ENCODE results near the gene YKT6. TPM values are rescaled to one million over a fixed set of nuclear protein-coding genes. Genes with fewer than 3 reads are reported as not detected.

The YKT6 gene
- polyA plus RNA-seq, 3 donors = 75.6 to 80.0 (median 77.7) TPM

DNA sequence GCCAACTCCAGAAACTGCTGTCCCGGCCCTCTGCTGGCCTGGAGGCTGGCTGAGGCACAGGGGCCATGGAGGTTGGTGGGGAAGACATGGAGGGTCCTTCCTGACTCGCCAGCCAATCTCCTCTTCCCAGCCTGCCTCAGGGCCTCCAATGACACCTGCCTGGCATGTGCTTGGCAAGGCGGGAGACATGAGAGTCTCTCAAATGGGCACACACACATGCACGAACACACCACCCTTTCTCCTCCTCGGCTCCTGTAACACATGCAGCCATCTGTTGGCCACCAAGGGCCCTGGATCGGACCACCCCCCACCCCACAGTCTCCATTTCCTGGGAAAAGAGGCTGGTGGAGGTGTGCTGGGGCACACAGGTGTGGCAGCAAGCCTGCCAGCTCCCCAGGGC lies 56.4 kb downstream of the YKT6 start:
- DNase-seq = no peak

- DNase-seq = peak; percentile 65
Observed at GRCh38 chr7:44257618-44258422, 57.0 kb downstream of the YKT6 start.

DNA sequence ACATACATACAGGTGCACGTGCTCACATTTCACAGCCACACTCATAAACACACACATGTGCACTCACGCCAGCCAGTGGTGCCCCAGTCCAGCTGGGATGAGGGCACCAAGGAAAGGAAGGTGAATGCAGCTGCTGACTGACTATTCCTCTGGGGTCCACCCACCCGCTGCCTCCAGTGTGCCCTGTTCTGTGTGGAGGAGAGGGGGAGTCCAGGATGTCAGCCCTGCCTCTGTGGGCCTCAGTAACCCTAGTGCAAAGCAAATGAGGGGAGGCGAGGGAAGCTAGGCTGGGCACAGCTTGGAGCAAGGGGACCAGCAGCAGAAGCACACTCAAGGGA lies 57.6 kb downstream of the YKT6 start:
- DNase-seq = no peak

DNA sequence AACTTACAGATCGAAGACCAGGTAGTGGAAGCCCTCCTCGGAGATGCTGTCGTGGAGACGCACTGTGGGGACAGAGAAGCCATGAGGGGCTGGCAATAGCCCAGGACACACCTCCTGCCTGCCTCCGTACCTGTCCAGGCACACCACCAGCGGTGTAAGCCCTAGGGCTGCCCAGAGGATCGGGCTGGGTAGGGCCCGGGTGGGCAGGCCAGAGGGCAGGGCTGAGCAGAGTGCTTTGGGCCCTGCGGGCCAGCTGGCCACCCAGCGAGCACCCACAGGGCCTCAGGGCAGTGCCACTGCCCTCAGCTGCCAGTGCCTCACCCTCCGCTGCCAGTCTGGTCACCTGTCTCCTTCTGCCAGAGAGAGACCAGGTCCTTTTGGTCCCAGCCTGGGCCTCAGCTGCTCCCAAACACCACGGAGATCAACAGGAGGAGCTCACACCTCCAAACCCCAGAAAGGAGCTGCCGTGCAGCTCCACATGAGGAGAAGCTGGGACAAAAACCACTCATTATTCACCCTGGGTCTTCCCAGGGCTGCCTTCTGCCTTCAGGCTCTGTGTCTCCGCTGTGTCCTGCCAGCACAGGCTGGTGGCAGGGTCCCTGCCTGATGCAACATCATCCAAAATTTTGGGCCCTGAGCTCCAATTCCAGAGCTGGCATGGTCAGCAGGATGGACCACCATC lies 58.2 kb downstream of the YKT6 start:
- DNase-seq = no peak

- DNase-seq = no peak
Observed at GRCh38 chr7:44259547-44260457, 59.0 kb downstream of the YKT6 start.

GRCh38 chr7:44261240-44261639 lies 60.5 kb downstream of the YKT6 start:
- DNase-seq = no peak

- no peak for DNase-seq
Observed at GRCh38 chr7:44262031-44262430, 61.3 kb downstream of the YKT6 start.

GRCh38 chr7:44263326-44264082 lies 62.7 kb downstream of the YKT6 start:
- no peak for DNase-seq

Other genes with a start within 250 kb of the YKT6 start
- gene SPDYE1, start 203.1 kb upstream of the YKT6 start, polyA plus RNA-seq (ENCODE audit: insufficient read length in 3 of 3) = 1 to 10 TPM in 2 of 3 donors, under 1 TPM in 1; 0.40 to 3.1 (median 1.8) TPM
- 10 to 100 TPM; 69.6 to 75.9 (median 75.1) TPM for gene DBNL, start 156.3 kb upstream of the YKT6 start, polyA plus RNA-seq (ENCODE audit: insufficient read length in 3 of 3)
- gene PGAM2, start 135.4 kb upstream of the YKT6 start, polyA plus RNA-seq (ENCODE audit: insufficient read length in 3 of 3) = 1 to 10 TPM; 1.2 to 3.4 (median 2.2) TPM
- 10 to 100 TPM; 20.2 to 43.5 (median 42.4) TPM for gene POLM, start 118.4 kb upstream of the YKT6 start, polyA plus RNA-seq (ENCODE audit: insufficient read length in 3 of 3)
- 10 to 100 TPM; 65.2 to 81.4 (median 69.2) TPM for gene AEBP1, start 96.6 kb upstream of the YKT6 start, polyA plus RNA-seq (ENCODE audit: insufficient read length in 3 of 3)
- gene POLD2, start 77.4 kb upstream of the YKT6 start, polyA plus RNA-seq (ENCODE audit: insufficient read length in 3 of 3) = 100 to 1,000 TPM; 117 to 138 (median 130) TPM
- 1 to 10 TPM in 1 of 3 donors, under 1 TPM in 2; 0.64 to 1.1 (median 0.68) TPM for gene MYL7, start 59.6 kb upstream of the YKT6 start, polyA plus RNA-seq (ENCODE audit: insufficient read length in 3 of 3)
- 1 to 10 TPM; 3.0 to 5.6 (median 4.7) TPM for gene GCK, start 11.5 kb upstream of the YKT6 start, polyA plus RNA-seq (ENCODE audit: insufficient read length in 3 of 3)
- gene CAMK2B, start 124.6 kb downstream of the YKT6 start, polyA plus RNA-seq (ENCODE audit: insufficient read length in 3 of 3) = 1 to 10 TPM; 2.9 to 3.6 (median 3.3) TPM